Stimulated activated CD4-positive, alpha-beta T cell treated with anti-CD3 and anti-CD28 coated beads, Interleukin-1b, Interleukin-23, amount 100 ng/mL, for 4 hours (primary cell): ENCODE data around the gene GOLGA8N.
"Not testable (repeated sequence)": the region's sequence is repeated elsewhere in the genome, so short reads cannot be mapped to it uniquely, and the experiment has no call there.

ENCODE experiments used
- DNase-seq, 2 donors: peaks; one replicate each; pipeline ENCODE4 v3.0.0-alpha.2; 2020; ENCODE audit warnings: low read depth in 2 of 2

Gene GOLGA8N

DNA sequence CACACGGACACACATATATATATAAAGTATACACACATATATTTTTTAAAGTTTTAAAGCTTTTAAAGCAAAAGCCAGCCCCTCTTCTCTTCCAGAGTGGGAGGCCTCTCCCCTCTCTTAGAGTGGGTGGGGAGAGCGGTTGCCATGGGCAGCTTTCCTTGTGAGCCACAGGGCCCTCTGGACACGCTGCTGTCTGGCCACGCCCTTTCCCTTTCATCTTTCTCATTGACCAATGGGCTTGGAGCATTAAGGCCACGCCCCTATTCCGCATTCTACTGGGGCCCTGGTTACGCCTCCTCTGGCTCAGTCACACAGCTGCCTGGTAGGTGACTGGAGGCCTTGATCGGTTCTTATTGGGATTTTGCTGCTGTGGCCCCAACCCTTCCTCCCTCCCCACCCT, at the start of gene GOLGA8N:
Gene GOLGA8N, plus strand, starts transcription at position 306 of the 400 bp plus-strand sequence.
- DNase-seq: not testable (repeated sequence)

DNA sequence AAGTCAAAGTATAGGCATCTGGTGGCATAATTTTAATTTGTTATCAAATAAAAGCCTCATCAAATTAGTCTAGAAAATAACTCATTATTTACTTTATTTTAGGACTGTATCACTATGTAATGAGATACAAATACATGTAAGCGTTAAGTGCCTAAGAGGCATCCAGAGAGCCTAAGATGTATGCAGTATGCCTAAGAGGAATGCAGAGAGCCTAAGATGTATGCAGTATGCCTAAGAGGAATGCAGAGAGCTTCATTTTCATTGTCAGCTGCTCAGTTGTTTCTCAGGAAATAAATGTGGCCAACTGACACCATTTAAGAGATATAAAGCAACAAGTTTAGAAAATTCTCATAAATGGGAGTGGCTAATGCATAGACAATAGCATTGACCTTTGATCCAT, 49.8 kb upstream of the GOLGA8N start:
- not testable (repeated sequence) for DNase-seq

DNA sequence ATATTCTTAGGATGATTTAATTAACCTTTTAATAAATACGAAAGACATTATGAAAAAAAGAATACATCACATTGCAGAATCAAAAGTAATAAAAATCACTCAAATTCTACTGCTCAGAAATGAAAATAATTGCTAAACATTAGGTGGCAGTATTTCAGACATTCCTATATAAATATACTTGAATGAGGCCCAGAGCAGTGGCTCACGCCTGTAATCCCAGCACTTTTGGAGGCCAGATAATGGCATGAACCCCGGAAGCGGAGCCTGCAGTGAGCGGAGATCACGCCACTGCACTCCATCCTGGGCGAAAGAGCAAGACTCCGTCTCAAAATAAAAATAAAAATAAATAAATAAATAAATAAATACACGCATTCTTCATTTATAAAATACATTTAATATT, 48.1 kb upstream of the GOLGA8N start:
- DNase-seq: not testable (repeated sequence)

DNA sequence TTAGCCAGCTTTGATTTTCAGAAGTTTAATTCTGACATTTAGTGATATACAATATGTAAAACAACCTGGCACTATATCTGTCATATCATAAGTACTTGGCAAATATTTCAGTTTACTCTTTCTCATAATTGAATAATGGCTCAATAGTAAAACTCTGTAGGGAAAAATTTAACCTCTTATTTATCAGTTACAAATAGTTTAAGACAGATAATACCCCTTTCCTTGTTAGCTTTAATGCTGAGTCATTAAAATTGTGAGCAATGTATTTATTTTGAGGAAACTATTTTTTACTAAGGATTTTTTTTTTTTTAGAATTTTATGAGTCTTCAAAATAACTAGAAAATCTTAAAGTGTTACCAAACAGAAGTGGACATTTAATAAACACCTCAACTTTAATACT, 38.7 kb upstream of the GOLGA8N start:
- DNase-seq: not testable (repeated sequence)

DNA sequence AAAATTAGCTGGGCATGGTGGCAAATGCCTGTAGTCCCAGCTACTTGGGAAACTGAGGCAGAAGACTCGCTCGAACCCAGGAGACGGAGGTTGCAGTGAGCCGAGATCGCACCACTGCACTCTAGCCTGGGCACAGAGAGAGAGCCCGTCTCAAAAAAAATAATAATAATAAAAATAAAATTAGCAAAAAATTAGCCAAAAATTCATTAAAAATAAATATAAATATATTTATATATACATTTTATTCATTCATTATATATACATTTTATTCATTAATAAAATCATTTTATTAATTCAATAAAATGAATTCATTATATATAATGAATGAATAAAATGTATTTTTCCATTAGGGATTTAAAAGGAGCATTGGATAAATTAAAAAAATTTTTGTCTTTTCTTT, 31.1 kb upstream of the GOLGA8N start:
- not testable (repeated sequence) for DNase-seq

DNA sequence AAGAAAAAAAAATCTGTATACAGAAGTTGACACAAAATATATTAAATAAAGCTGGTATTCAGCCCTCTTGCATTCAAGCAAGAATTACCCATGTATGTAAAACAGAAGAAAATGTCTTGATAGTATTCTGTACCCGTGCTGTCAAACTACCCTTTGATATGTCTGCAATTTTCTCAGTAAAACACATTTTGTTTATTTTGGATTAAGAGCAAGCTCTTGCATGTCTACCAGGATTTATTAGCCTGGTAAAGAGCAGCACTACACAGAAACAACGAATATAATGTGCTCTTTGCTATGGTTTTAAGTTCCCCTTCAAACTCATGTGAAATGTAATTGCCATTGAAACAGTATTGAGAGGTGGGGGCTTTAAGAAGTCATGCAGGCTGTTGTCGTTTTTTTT, 24.3 kb upstream of the GOLGA8N start:
- DNase-seq: not testable (repeated sequence)

DNA sequence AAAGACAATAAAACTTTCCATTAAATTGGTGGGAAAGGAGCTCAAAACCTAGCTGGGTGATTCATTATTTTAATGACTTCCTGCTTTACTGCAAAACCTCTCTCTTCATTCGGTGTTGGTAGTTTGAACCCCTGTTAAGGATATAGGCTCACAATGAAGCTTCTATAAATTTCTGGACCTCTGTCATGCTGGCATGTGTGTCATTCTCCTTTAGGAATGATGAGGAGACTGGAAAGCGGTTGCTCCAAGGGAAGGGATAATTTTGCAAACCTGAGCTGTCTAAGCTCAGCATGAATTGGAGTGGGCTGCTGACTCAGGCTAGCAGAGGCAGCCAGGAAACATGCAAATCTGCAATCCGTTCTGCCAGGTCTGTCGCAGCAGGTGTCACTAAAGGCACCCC, 14.8 kb upstream of the GOLGA8N start:
- DNase-seq: not testable (repeated sequence)

DNA sequence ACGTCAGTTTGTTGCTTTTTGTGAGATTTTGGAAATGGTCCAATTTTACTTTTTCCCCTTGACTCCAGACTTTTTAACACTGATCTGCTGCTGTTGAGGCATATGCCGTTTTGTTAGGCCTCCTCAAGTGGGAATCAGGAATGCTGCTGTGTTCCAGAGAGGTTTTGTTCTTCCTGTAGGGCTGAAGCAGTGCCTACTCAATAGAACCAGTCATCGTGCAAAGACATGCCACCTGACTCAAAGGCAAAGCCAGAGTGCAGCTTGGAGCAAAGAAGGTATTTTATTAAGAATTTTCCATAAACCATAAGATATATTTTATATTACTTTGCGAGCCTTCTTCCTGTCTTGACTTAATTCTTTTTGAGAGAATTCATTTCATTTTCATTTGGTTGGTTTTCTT, 7.4 kb upstream of the GOLGA8N start:
- not testable (repeated sequence) for DNase-seq

DNA sequence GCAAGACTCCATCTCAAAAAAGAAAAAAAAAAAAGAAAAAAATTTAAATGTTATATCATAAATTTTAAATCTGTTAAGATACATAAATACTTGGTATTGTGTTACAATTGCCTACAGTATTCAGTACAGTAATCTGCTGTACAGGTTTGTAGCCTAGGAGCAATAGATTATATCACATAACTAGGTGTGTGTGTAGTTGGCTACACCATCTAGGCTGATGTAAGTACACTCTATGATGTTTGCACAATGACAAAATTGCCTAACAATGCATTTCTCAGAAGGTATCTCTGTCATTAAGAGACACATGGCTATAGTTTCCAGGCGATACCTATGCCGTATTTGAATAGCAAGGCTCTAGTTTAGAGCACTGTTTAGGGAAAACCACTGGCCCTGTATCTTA, 16.3 kb downstream of the GOLGA8N start:
- DNase-seq: not testable (repeated sequence)

DNA sequence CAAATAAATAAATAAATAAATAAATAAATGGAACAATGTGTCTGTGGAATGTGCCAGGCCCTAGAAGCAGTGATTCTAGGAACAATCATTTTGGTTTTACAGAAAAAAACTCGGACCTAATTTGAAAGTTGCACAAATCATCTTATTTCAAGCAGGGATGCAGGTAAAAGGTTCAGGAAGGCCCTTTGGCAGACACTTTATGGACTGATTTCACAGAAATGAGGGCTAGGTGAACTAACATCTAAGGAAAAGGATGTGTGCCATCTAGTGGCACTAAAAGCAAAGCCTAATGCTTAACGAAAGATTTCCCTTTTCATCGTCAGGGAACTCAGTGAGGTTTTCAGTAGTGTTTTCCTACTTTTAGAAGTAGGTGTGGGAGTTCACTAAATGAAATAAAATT, 17.5 kb downstream of the GOLGA8N start:
- DNase-seq: not testable (repeated sequence)

DNA sequence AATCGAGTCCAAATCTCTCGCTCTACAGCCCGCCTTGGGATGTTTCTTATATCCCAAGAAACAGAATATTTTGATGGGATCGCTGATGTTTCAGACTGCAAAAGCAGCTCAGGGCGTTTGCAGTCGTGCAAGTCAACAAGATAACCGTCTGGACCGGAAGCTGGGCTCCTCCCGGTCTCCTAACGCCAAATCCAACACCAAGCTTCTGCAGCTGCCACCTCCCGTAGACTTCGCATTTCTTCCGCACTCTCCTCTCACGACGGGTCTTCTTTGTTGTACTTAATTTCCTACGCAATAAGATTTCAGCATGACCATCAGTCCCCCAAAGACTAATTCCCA, 21.4 kb downstream of the GOLGA8N start:
- not testable (repeated sequence) for DNase-seq

DNA sequence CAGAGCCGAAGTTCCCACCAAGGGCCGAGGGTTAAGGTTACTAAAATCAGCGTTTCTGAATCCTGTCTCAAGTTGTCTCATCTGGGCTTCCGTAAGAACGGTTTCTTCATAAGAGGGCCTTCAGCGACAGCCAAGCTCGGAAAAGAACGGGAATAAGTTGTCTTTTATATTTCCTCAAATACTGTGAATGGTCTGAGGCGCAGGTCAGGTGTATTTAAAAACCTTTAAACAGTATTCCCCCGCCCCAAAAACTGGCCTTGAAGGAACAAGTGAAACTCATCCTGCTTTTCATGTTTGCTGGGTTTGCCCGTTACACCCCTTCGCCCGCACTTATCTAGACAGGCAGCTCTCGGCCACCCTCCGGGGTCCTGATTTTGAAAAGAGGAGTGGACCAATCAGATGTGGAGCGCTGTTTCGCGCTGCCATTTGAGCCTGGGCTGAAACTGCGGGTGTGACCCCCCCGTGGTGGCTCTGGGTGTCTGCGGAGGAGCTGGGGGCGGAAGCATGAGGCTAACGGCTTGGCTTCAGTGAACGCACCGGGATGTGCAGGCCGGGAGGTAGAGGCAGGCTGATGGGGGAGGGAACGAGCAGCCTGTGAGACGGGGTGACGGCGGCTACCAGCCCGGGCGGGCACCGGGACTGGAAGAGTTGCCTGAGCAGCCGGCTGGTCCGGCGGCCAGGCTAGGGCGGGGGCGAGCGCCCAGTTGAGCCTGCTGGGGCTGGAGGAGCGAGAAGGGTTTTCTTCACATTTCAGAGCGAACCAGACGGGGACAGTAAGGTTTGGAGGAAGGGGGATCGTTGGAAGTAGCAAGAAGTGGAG, 22.0 kb downstream of the GOLGA8N start, which contains the start of gene ARHGAP11A:
Gene ARHGAP11A, plus strand, starts transcription at position 454 of the 820 bp plus-strand sequence. CDS start 708 bp downstream, outside the sequence.
- DNase-seq: peak; percentile 65 to 66

DNA sequence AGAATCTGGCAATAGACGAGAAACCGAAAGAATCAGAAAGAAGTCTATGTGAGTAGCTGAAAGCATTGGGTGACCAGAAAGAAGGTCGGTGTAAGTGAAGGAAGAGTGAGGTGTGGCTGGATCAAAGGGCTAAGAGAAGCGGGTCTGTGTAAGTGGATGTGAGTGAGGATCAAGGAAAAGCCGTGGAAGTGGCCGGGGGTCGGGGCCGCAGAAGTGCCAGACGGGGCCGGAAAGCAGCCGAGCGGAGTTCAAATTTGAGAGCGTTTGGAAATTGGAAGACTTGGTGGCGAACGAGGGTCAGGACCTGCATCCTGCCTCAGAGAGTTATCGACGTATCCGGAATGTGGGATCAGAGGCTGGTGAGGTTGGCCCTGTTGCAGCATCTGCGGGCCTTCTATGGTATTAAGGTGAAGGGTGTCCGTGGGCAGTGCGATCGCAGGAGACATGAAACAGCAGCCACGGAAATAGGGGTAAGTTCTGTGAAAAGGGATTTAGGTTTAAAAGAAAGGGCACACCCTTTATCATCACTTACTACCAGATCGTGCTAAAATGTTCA, 22.7 kb downstream of the GOLGA8N start:
- DNase-seq: not testable (repeated sequence)

DNA sequence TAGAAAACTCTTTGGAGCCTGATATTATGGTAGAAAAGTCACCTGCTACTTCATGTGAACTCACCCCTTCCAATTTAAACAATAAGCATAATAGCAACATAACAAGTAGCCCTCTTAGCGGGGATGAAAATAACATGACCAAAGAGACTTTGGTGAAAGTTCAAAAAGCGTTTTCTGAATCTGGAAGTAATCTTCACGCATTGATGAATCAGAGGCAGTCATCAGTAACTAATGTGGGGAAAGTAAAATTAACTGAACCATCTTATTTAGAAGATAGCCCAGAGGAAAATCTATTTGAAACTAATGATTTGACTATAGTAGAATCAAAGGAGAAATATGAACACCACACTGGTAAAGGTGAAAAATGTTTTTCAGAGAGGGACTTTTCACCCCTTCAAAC, 43.2 kb downstream of the GOLGA8N start:
- no peak for DNase-seq

DNA sequence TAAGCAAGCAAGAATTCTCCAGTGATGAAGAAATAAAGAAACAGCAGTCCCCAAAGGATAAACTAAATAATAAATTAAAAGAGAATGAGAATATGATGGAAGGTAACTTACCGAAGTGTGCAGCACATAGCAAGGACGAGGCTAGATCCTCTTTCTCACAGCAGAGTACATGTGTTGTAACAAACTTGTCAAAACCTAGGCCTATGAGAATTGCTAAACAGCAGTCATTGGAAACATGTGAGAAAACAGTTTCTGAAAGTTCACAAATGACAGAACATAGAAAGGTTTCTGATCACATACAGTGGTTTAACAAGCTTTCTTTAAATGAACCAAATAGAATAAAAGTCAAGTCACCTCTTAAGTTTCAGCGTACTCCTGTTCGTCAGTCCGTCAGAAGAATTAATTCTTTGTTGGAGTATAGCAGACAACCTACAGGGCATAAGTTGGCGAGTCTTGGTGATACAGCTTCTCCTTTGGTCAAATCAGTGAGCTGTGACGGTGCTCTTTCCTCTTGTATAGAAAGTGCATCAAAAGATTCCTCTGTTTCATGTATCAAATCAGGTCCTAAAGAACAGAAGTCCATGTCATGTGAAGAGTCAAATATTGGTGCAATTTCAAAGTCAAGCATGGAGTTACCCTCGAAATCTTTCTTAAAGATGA, 43.8 kb downstream of the GOLGA8N start:
- no peak for DNase-seq

DNA sequence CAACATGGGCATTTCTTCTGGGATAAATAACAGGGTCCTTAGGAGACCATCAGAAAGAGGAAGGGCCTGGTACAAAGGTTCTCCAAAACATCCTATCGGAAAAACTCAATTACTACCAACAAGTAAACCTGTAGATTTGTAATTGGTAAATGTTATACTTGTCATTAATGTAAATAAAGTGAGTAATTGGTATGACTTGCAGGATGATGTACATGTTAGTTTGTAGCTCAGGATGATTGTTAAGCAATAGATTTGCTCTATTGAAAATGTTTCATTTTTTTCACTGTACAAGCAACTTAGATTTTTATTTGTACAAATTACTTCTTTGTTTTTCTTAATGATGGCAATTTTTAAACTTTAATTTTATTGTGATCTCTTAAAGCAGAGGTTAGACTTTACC, 44.4 kb downstream of the GOLGA8N start:
- DNase-seq: no peak

DNA sequence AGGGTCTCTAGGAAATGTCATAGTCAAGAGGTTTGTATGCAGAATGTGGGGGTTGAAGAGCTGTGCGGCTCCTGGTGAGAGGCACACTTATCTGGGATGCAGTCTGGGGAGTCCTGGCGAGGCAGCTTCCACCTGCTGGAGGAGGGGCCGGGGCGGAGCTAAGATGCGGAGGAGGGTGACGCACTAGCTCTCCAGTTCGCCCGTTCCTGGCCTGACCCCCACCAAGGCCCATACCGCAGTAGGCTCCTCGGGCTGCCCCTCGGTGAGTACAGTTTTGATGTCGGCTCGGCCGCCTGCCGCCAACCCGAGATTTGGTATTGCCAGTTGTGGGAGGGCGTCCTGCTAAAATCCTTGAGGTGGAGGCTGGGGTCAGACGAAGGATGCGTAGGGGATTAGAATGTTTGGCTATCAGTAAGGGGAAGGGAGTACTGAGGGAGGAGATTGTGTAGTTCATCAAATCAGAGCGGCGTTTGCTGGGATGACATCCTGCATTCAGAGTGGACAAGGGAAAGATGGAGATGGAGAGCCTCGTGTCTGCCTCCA, 48.3 kb downstream of the GOLGA8N start, which contains the start of gene SCG5:
Gene SCG5, plus strand, starts transcription at position 194 of the 543 bp plus-strand sequence. CDS start 1,883 bp downstream, outside the sequence.
- no peak for DNase-seq

DNA sequence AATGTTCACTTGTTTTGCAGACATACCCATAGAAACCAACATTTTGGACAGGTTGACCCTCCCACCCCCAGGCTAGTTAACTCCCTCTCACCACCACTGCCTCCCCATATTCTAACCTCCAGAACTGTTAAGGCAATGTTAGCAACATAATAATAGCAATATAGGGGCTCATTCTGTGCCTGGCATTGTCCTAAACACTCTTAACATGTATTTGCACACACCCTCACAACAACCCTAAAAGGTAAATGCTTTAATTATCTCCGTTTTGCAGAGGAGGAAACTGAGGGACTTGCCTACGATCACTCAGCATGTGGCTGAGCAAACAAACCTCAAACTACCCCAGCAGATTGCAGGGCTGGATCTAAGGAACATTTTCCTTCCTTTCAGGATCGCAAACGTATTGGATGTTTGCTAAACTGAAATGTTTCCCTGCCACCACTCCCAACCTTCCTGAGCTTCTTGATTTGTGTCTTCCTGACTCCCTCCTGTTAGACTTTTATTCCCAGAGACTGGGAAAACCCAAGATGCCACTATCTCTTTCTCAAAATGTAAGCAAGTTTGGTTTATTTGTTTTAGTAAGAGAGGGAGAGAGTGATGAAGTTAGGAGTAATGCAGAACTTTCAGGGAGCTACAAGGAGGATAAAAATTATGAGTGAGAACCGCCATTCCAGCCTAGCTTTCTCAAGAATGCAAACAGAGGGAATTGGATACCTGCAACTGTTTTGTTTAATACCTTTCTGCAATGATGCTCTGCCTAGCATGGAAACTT, 49.6 kb downstream of the GOLGA8N start:
- no peak for DNase-seq

DNA sequence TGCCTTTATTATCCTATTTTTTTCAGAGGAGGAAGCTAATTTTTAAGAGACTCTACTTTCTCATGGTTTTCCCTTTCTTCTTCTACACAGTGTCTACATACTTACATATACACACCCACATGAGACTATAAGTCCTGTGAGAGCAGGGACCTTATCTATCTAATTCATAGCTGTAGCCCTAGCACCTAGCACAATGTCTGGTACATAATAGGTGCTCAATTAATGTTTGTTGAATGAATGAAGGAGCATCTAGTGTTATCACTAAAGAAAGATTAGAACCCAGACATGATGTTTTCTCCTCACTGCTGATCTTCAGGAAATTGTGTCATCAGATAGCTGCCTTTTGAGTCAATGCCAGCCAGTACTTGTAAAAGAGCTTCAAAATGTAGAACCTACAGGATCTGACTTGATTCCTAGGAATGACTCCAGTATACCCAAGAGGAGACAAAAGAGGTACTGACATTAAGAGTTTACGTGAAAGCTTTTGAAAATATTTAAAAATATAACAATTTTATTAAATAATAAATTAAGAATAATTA, 50.7 kb downstream of the GOLGA8N start:
- no peak for DNase-seq

DNA sequence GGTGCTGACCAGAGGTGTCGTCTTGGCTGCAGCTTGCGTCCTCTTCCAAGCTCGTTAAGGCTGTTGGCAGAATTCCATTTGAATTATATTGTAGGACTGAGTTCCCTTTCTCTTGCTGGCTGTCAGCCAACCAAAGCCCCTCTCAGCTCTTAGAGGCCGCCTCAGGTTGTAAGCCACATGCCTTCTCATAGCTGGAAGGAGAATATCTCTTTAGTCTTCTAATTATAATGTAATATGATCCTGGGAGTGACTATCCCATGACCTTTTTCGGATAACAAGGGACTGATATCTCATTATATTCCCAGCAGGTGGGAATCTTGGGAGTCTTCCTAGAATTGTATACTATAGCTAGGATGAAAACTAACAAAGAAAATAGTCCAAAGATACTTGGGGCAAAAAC, 53.0 kb downstream of the GOLGA8N start:
- no peak for DNase-seq

DNA sequence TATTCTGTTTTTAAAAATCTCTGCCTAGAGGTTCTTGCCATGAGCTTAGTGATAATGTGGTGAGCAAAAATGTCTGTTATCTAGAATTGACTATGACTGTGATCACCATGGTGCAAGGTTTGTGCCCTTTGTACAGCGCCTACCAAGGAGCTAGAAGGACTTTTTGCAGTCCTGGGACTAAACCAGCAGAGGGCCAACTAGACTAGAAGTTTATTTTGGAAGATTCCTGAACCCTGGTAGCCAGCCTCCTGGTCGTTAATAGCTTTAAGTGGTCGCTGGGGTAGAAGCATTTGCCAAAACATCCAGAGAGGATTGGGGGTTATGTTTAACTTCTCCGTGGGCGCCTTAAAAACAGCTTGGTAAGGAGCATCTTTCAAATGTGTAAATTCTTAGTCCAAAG, 56.1 kb downstream of the GOLGA8N start:
- no peak for DNase-seq
